ENCODE data around the gene OR1K1.

OR1K1 gene

GRCh38 chr9:122779181-122779580, 20.7 kb upstream of the OR1K1 start:
- Histone ChIP-seq H3K36me3 (no peaks in the 10 kb centered on the region), H3K9me3 (no peaks in the 10 kb centered on the region), H3K4me1 (no peaks in the 10 kb centered on the region), H3K27me3 (no peaks in the 10 kb centered on the region), H3K27ac (no peak overlapping the region), H3K4me3 (no peak overlapping the region)
- DNase-seq = no peak
- no peak for TF ChIP-seq CTCF (IDR thresholded peaks at IDR 0.05)
- intact Hi-C loops (cut with DNase I; ENCODE audit: low total_unique reads) = no loop called here

- Histone ChIP-seq H3K4me3 (no peak overlapping the region), H3K27me3 (no peaks in the 10 kb centered on the region), H3K9me3 (no peaks in the 10 kb centered on the region), H3K4me1 (no peaks in the 10 kb centered on the region), H3K27ac (no peak overlapping the region), H3K36me3 (no peaks in the 10 kb centered on the region)
- no peak for TF ChIP-seq CTCF (IDR thresholded peaks at IDR 0.05)
- intact Hi-C loops (cut with DNase I; ENCODE audit: low total_unique reads) = no loop called here
- DNase-seq = no peak
These were observed 19.9 kb upstream of the OR1K1 start for GRCh38 chr9:122780026-122780425.

GRCh38 chr9:122781671-122782070, 18.3 kb upstream of the OR1K1 start:
- Histone ChIP-seq H3K27me3 (no peaks in the 10 kb centered on the region), H3K36me3 (no peaks in the 10 kb centered on the region), H3K9me3 (no peaks in the 10 kb centered on the region), H3K4me3 (no peak overlapping the region), H3K27ac (no peak overlapping the region), H3K4me1 (no peaks in the 10 kb centered on the region)
- no peak for TF ChIP-seq CTCF (IDR thresholded peaks at IDR 0.05)
- DNase-seq = no peak
- intact Hi-C loops (cut with DNase I; ENCODE audit: low total_unique reads) = no loop called here

- intact Hi-C loops (cut with DNase I; ENCODE audit: low total_unique reads) = no loop called here
- Histone ChIP-seq H3K9me3 (no peaks in the 10 kb centered on the region), H3K27me3 (no peaks in the 10 kb centered on the region), H3K27ac (no peak overlapping the region), H3K4me1 (no peaks in the 10 kb centered on the region), H3K4me3 (no peak overlapping the region), H3K36me3 (peaks cover 0 to 4% (median 0%) of the 10 kb centered on the region in 3 donors)
- DNase-seq = no peak
- no peak for TF ChIP-seq CTCF (IDR thresholded peaks at IDR 0.05)
These were observed 14.7 kb upstream of the OR1K1 start for GRCh38 chr9:122785269-122785668.

GRCh38 chr9:122786338-122786737, 13.6 kb upstream of the OR1K1 start:
- TF ChIP-seq CTCF (IDR thresholded peaks at IDR 0.05) = no peak
- no peak for DNase-seq
- Histone ChIP-seq H3K9me3 (no peaks in the 10 kb centered on the region), H3K27ac (no peak overlapping the region), H3K4me1 (no peaks in the 10 kb centered on the region), H3K4me3 (no peak overlapping the region), H3K27me3 (no peaks in the 10 kb centered on the region), H3K36me3 (peaks cover 0 to 4% (median 0%) of the 10 kb centered on the region in 3 donors)
- intact Hi-C loops (cut with DNase I; ENCODE audit: low total_unique reads) = no loop called here

- no peak for TF ChIP-seq CTCF (IDR thresholded peaks at IDR 0.05)
- H3K9me3 ChIP-seq = no peaks in the 10 kb centered on the region
- no peaks in the 10 kb centered on the region for H3K4me1 ChIP-seq
- H3K27ac ChIP-seq = no peak within 1 kb of the TSS
- no peak within 1 kb of the TSS for H3K4me3 ChIP-seq
- intact Hi-C loops (cut with DNase I; ENCODE audit: low total_unique reads) = no loop called here
- no peaks in the 10 kb centered on the region for H3K27me3 ChIP-seq
- H3K36me3 ChIP-seq = peaks cover 0 to 4% (median 0%) of the 10 kb centered on the region in 3 donors
- no peak for DNase-seq
These were observed 11.1 kb upstream of the OR1K1 start, which contains the start of gene OR5C1 for GRCh38 chr9:122788831-122789230. OR5C1 (plus strand) TSS chr9:122788933; CDS start chr9:122788933, 0 bp downstream.
